ENCODE measurements around the gene SYT8.

- TF ChIP-seq, protein P1, sequence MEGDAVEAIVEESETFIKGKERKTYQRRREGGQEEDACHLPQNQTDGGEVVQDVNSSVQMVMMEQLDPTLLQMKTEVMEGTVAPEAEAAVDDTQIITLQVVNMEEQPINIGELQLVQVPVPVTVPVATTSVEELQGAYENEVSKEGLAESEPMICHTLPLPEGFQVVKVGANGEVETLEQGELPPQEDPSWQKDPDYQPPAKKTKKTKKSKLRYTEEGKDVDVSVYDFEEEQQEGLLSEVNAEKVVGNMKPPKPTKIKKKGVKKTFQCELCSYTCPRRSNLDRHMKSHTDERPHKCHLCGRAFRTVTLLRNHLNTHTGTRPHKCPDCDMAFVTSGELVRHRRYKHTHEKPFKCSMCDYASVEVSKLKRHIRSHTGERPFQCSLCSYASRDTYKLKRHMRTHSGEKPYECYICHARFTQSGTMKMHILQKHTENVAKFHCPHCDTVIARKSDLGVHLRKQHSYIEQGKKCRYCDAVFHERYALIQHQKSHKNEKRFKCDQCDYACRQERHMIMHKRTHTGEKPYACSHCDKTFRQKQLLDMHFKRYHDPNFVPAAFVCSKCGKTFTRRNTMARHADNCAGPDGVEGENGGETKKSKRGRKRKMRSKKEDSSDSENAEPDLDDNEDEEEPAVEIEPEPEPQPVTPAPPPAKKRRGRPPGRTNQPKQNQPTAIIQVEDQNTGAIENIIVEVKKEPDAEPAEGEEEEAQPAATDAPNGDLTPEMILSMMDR (IDR thresholded peaks at IDR 0.05; ENCODE audit: control extremely low read depth in 1 of 3, insufficient read depth in 1 of 3, low read depth in 1 of 3, low read length in 3 of 3), result no peak
- no peak for TF ChIP-seq GABPA (IDR thresholded peaks at IDR 0.05; ENCODE audit: borderline replicate concordance, insufficient read depth, low read length)
- no peak for TF ChIP-seq TAF1 (IDR thresholded peaks at IDR 0.05; ENCODE audit: low read depth, low read length)
Observed at GRCh38 chr11:1879941-1880720, 45.3 kb downstream of the SYT8 start.
